DOHH2 (cell line): Measurements from ENCODE around the gene KHDRBS2.

ENCODE experiments used
- H3F3A ChIP-seq: fragments of 200-600 bp; sonication (generic), shearing (Covaris generic); 2 replicates; pipeline ENCODE4 v1.6.0; 2016; ENCODE audit warnings: antibody characterized with exemption, mild to moderate bottlenecking; ENCODE audit not compliant: control insufficient read depth, insufficient read depth
- H3K27ac ChIP-seq: fragments of 200-600 bp; sonication (generic); 2 replicates; pipeline ENCODE4 v1.5.1; 2014; ENCODE audit warnings: low read depth, mild to moderate bottlenecking, low read length, moderate library complexity
- H3K27me3 ChIP-seq: fragments of 200-600 bp; sonication (generic); 2 replicates; pipeline ENCODE4 v1.6.1; 2014; ENCODE audit warnings: mild to moderate bottlenecking, low read length, mixed read lengths; ENCODE audit not compliant: control insufficient read depth
- H3K36me3 ChIP-seq: fragments of 200-600 bp; sonication (generic); 2 replicates; pipeline ENCODE4 v1.6.1; 2014; ENCODE audit warnings: mild to moderate bottlenecking, low read length, moderate library complexity, mixed read lengths; ENCODE audit not compliant: control insufficient read depth
- H3K4me1 ChIP-seq: fragments of 200-600 bp; sonication (generic); 2 replicates; pipeline ENCODE4 v1.6.1; 2014; ENCODE audit warnings: mild to moderate bottlenecking, low read length, mixed read lengths; ENCODE audit not compliant: control insufficient read depth
- H3K4me2 ChIP-seq: fragments of 200-600 bp; sonication (generic); 2 replicates; pipeline ENCODE4 v1.6.0; 2014; ENCODE audit warnings: mild to moderate bottlenecking, low read length, moderate library complexity
- H3K4me3 ChIP-seq: fragments of 200-600 bp; sonication (generic); 2 replicates; pipeline ENCODE4 v1.5.1; 2014; ENCODE audit warnings: mild to moderate bottlenecking, low read length, mixed read lengths
- H3K79me2 ChIP-seq: fragments of 200-600 bp; sonication (generic); 2 replicates; pipeline ENCODE4 v1.6.1; 2014; ENCODE audit warnings: mild to moderate bottlenecking, low read length, mixed read lengths; ENCODE audit not compliant: control insufficient read depth
- H3K9me2 ChIP-seq: fragments of 200-600 bp; sonication (generic); replicated peaks from 2 replicates; pipeline ENCODE4 v1.6.1; 2014; ENCODE audit warnings: mild to moderate bottlenecking, low read length, mixed read lengths; ENCODE audit not compliant: control insufficient read depth
- H3K9me3 ChIP-seq: fragments of 200-600 bp; sonication (generic); 2 replicates; pipeline ENCODE4 v1.6.1; 2014; ENCODE audit warnings: antibody characterized with exemption, low read length, mixed read lengths; ENCODE audit not compliant: control insufficient read depth, insufficient read depth
- H4K20me1 ChIP-seq: fragments of 200-600 bp; sonication (generic); 2 replicates; pipeline ENCODE4 v1.6.0; 2014; ENCODE audit warnings: low read depth, mild to moderate bottlenecking, antibody characterized with exemption, low read length, moderate library complexity; ENCODE audit not compliant: control insufficient read depth, insufficient read depth
- CTCF ChIP-seq: fragments of 200-600 bp; sonication (generic); IDR thresholded peaks from one replicate; pipeline ENCODE4 v1.5.1; 2014; ENCODE audit warnings: antibody characterized with exemption, mild to moderate bottlenecking, low read depth, low read length; ENCODE audit not compliant: poor library complexity, severe bottlenecking
- EZH2phosphoT487 ChIP-seq: fragments of 200-600 bp; sonication (generic); IDR thresholded peaks from 2 replicates; pipeline ENCODE4 v1.6.1; 2017; ENCODE audit warnings: borderline replicate concordance, mild to moderate bottlenecking, antibody characterized with exemption, low read length, moderate library complexity, mixed read lengths

The KHDRBS2 gene

GRCh38 chr6:62272114-62272513, 13.9 kb downstream of the KHDRBS2 start:
- Histone ChIP-seq H3K79me2 (no peaks in the 10 kb centered on the region), H3K4me2 (no peak overlapping the region), H3F3A (no peaks in the 10 kb centered on the region), H3K27me3 (no peaks in the 10 kb centered on the region), H3K36me3 (no peaks in the 10 kb centered on the region), H3K4me1 (no peaks in the 10 kb centered on the region), H3K9me3 (no peaks in the 10 kb centered on the region), H3K4me3 (no peak overlapping the region), H4K20me1 (no peaks in the 10 kb centered on the region), H3K27ac (no peak overlapping the region), H3K9me2 (no peaks in the 10 kb centered on the region)
- TF ChIP-seq EZH2phosphoT487: no peak
- no peak for TF ChIP-seq CTCF

GRCh38 chr6:62265906-62266525, 20.0 kb downstream of the KHDRBS2 start:
- Histone ChIP-seq H3K4me3 (no peak overlapping the region), H3K9me2 (no peaks in the 10 kb centered on the region), H3K4me2 (no peak overlapping the region), H3K79me2 (no peaks in the 10 kb centered on the region), H3K27me3 (no peaks in the 10 kb centered on the region), H3F3A (no peaks in the 10 kb centered on the region), H3K9me3 (no peaks in the 10 kb centered on the region), H3K27ac (no peak overlapping the region), H3K36me3 (no peaks in the 10 kb centered on the region), H3K4me1 (no peaks in the 10 kb centered on the region), H4K20me1 (no peaks in the 10 kb centered on the region)
- TF ChIP-seq EZH2phosphoT487: no peak
- no peak for TF ChIP-seq CTCF

GRCh38 chr6:62262283-62262682, 23.7 kb downstream of the KHDRBS2 start:
- no peak overlapping the region for H3K4me3 ChIP-seq
- no peak for TF ChIP-seq CTCF
- no peak for TF ChIP-seq EZH2phosphoT487

More at GRCh38 chr6:62262283-62262682, 23.7 kb downstream of the KHDRBS2 start:
- no peaks in the 10 kb centered on the region for H3K4me1 ChIP-seq
- H3K4me2 ChIP-seq: no peak overlapping the region
- H4K20me1 ChIP-seq: no peaks in the 10 kb centered on the region
- H3F3A ChIP-seq: no peaks in the 10 kb centered on the region
- H3K36me3 ChIP-seq: no peaks in the 10 kb centered on the region
- no peaks in the 10 kb centered on the region for H3K27me3 ChIP-seq
- H3K9me3 ChIP-seq: no peaks in the 10 kb centered on the region
- no peak overlapping the region for H3K27ac ChIP-seq
- no peaks in the 10 kb centered on the region for H3K79me2 ChIP-seq
- no peaks in the 10 kb centered on the region for H3K9me2 ChIP-seq
